A549 (cell line): ENCODE measurements around the gene ZBTB12. TPM values are rescaled to one million over a fixed set of nuclear protein-coding genes. Genes with fewer than 3 reads are reported as not detected.

Experiments
- ATAC-seq, 2 experiments: fragments of 200-7000 bp in 1 of 2; fragments of >200 bp in 1 of 2; cut with Nextera tagmentation in 1 of 2; cut with Tn5 transposase in 1 of 2; 3 replicates each; pipeline versions ENCODE4 v1.8.0 to v1.9.1; 2018 to 2020; ENCODE audit warnings: mild to moderate bottlenecking in 1 of 2, moderate library complexity in 1 of 2
- CTCF ChIA-PET: fragments of 300-600 bp; sonication (Branson Sonifier 250); formaldehyde crosslinking; extraction: SDS; loops from one replicate; lab custom pipeline; 2021; ENCODE audit warnings: antibody characterized with exemption, inconsistent platforms; lab: Yijun Ruan, JAX
- POLR2A ChIA-PET: fragments of 350-600 bp; formaldehyde crosslinking; extraction: SDS; loops from one replicate; lab custom pipeline; 2021; ENCODE audit warnings: antibody characterized with exemption, inconsistent platforms; lab: Yijun Ruan, JAX
- DNase-seq, 2 experiments: peaks; one replicate each; pipeline versions ENCODE4 v3.0.0 to v3.0.0-alpha.2; 2011 to 2016; ENCODE audit warnings: low read depth in 1 of 2, low spot score in 1 of 2
- FAIRE-seq: peaks from 2 replicates; lab custom pipeline; 2011; peaks lifted over from hg19 to GRCh38; lab: Jason Lieb, UNC
- H3K27ac ChIP-seq, 2 experiments: fragments of >200 bp; sonication (Bioruptor Twin); formaldehyde crosslinking; 3 replicates each; pipeline ENCODE4 v1.5.1; 2016 to 2017
- H3K4me1 ChIP-seq: fragments of >200 bp; sonication (Bioruptor Twin); formaldehyde crosslinking; 3 replicates; pipeline ENCODE4 v1.6.1; 2016
- H3K4me2 ChIP-seq: fragments of >200 bp; sonication (Bioruptor Twin); formaldehyde crosslinking; 3 replicates; pipeline ENCODE4 v1.6.1; 2016
- H3K4me3 ChIP-seq: fragments of >200 bp; sonication (Bioruptor Twin); formaldehyde crosslinking; 3 replicates; pipeline ENCODE4 v1.5.1; 2016
- H3K9me3 ChIP-seq: fragments of >200 bp; sonication (Bioruptor Twin); formaldehyde crosslinking; 3 replicates; pipeline ENCODE4 v1.6.1; 2016
- CHD2 ChIP-seq: fragments of 150-350 bp; IDR thresholded peaks from 2 replicates; pipeline ENCODE4 v1.6.1; 2014; ENCODE audit warnings: low read length; ENCODE audit not compliant: partially characterized antibody
- EP300 ChIP-seq, 2 experiments: fragments of >200 bp; sonication (Bioruptor Twin); formaldehyde crosslinking; IDR thresholded peaks; 2 replicates in 1 of 2; 3 replicates in 1 of 2; pipeline ENCODE4 v1.6.1; 2016 to 2017
- FOSB ChIP-seq: fragments of 250-450 bp; sonication (Bioruptor Pico); IDR thresholded peaks from 2 replicates; pipeline ENCODE4 v1.5.0; 2020; ENCODE audit warnings: mild to moderate bottlenecking, moderate library complexity
- HDAC2 ChIP-seq: fragments of 200-600 bp; sonication (generic); IDR thresholded peaks from 2 replicates; pipeline ENCODE4 v1.6.1; 2016
- HMGXB4 ChIP-seq: fragments of 250-450 bp; sonication (Bioruptor Pico); IDR thresholded peaks from 2 replicates; pipeline ENCODE4 v1.5.0; 2021; ENCODE audit warnings: mild to moderate bottlenecking, moderate library complexity, borderline replicate concordance
- HOXB13 ChIP-seq: fragments of 250-450 bp; sonication (Bioruptor Pico); IDR thresholded peaks from 2 replicates; pipeline ENCODE4 v1.5.0; 2020; ENCODE audit warnings: low read depth, mild to moderate bottlenecking, moderate library complexity
- JUN ChIP-seq, 2 experiments: fragments of >200 bp; sonication (Bioruptor Twin); formaldehyde crosslinking; IDR thresholded peaks; 2 replicates in 1 of 2; 3 replicates in 1 of 2; pipeline ENCODE4 v1.6.1; 2016 to 2017
- KDM5A ChIP-seq: fragments of 200-600 bp; sonication (generic); IDR thresholded peaks from 2 replicates; pipeline ENCODE4 v1.6.1; 2016; ENCODE audit warnings: antibody characterized with exemption, mild to moderate bottlenecking
- MAFK ChIP-seq: fragments of 450-650 bp; IDR thresholded peaks from 2 replicates; pipeline ENCODE4 v1.6.1; 2014; ENCODE audit not compliant: partially characterized antibody
- MYC ChIP-seq: IDR thresholded peaks from 2 replicates; pipeline ENCODE4 v1.6.1; 2012; ENCODE audit warnings: mild to moderate bottlenecking, inconsistent platforms, low read length, improper control_type of control experiment, borderline replicate concordance
- NFE2L2 ChIP-seq: fragments of 150-350 bp; conservative IDR thresholded peaks from 2 replicates; pipeline ENCODE4 v1.6.1; 2014; ENCODE audit warnings: low read length
- NR3C1 ChIP-seq: fragments of >200 bp; sonication (Bioruptor Twin); formaldehyde crosslinking; IDR thresholded peaks from 3 replicates; pipeline ENCODE4 v1.6.1; 2017
- PHF8 ChIP-seq: fragments of 200-600 bp; sonication (generic); IDR thresholded peaks from 2 replicates; pipeline ENCODE4 v1.6.1; 2016; ENCODE audit warnings: low read depth, mild to moderate bottlenecking, antibody characterized with exemption, moderate library complexity, borderline replicate concordance
- RAD21 ChIP-seq, 2 experiments: fragments of >200 bp in 1 of 2; sonication (Bioruptor Twin) in 1 of 2; formaldehyde crosslinking in 1 of 2; IDR thresholded peaks in 1 of 2; conservative IDR thresholded peaks in 1 of 2; 2 replicates in 1 of 2; 3 replicates in 1 of 2; pipeline ENCODE4 v1.6.1; 2012 to 2018; ENCODE audit warnings: inconsistent platforms in 1 of 2
- RCOR1 ChIP-seq: fragments of 150-350 bp; IDR thresholded peaks from 2 replicates; pipeline ENCODE4 v1.6.1; 2014; ENCODE audit warnings: antibody characterized with exemption, low read length, low read depth
- REST ChIP-seq: fragments of 200-600 bp; sonication (generic); IDR thresholded peaks from 2 replicates; pipeline ENCODE4 v1.6.1; 2016; ENCODE audit warnings: antibody characterized with exemption, mild to moderate bottlenecking, moderate library complexity
- RFX5 ChIP-seq: fragments of 450-650 bp; IDR thresholded peaks from 2 replicates; pipeline ENCODE4 v1.7.1; 2014; ENCODE audit warnings: antibody characterized with exemption, mild to moderate bottlenecking, moderate library complexity
- SMC3 ChIP-seq: fragments of >200 bp; sonication (Bioruptor Twin); formaldehyde crosslinking; IDR thresholded peaks from 3 replicates; pipeline ENCODE4 v1.6.1; 2018; ENCODE audit warnings: inconsistent platforms
- ZC3H11A ChIP-seq: fragments of 450-650 bp; IDR thresholded peaks from 2 replicates; pipeline ENCODE4 v1.6.1; 2014; ENCODE audit warnings: antibody characterized with exemption, mild to moderate bottlenecking
- WGBS: methylation state at CpG from one replicate; pipeline ENCODE4 v1.1.6; 2017; ENCODE audit errors: missing lambda C conversion rate; 5-methylcytosine and 5-hydroxymethylcytosine counted together
- polyA plus RNA-seq, 4 experiments: library from polyadenylated mRNA; depleted of rRNA in 3 of 4; stranded (reverse); fragments of >200 nt; fragmentation: RNase III in 1 of 4; extraction: RNeasy Plus Mini Kit Qiagen cat#74134 plus additional on column Dnase treatment in 1 of 4; gene quantifications; 2 replicates in 3 of 4; 3 replicates in 1 of 4; pipeline ENCODE4 v1.2.3, GENCODE V29; 2011 to 2017

ZBTB12 gene
- polyA plus RNA-seq, 2 of the 4 experiments (the other 2 are of a cell fraction), result 2.2 to 10.0 TPM

GRCh38 chr6:31875877-31876276, 26.0 kb downstream of the ZBTB12 start (continued):
- no peak for TF ChIP-seq REST
- TF ChIP-seq MYC, result no peak
- TF ChIP-seq HMGXB4 (CRISPR knock-in tag), result no peak
- no peak for TF ChIP-seq SMC3
- no peak for TF ChIP-seq RAD21 (conservative IDR thresholded peaks at IDR 0.05 in 1 of 2, IDR thresholded peaks at IDR 0.05 in 1 of 2)
- no peak for TF ChIP-seq PHF8

- FAIRE-seq, result no peak
- H3K4me2 ChIP-seq, result no peak overlapping the region
- no peaks in the 10 kb centered on the region for H3K9me3 ChIP-seq
- TF ChIP-seq HDAC2, result no peak
- TF ChIP-seq MAFK, result no peak
- no peak for TF ChIP-seq RFX5
- no peak for TF ChIP-seq NFE2L2
- TF ChIP-seq SMC3, result no peak
- no peak for TF ChIP-seq ZC3H11A
- no peak for TF ChIP-seq RCOR1
- TF ChIP-seq HOXB13 (CRISPR knock-in tag), result no peak
- TF ChIP-seq JUN (IDR thresholded peaks at IDR 0.05), result no peak
- TF ChIP-seq EP300 (IDR thresholded peaks at IDR 0.05), result no peak
- no peak for TF ChIP-seq PHF8
- no peak for TF ChIP-seq NR3C1
- no peak for TF ChIP-seq KDM5A
- no peak for TF ChIP-seq CHD2
- no peak for TF ChIP-seq FOSB (CRISPR knock-in tag)
- no peak overlapping the region for H3K4me3 ChIP-seq
- no peak overlapping the region for H3K27ac ChIP-seq
- POLR2A ChIA-PET, result no interaction called here
- DNase-seq, result no peak
- CTCF ChIA-PET, result interaction anchor here (0.8 to 1.8 kb wide), 4 partner anchors 9 to 77 kb away, joined by 3 to 5 read pairs (median 4); no protein-coding TSS in a partner anchor
- ATAC-seq, result no peak
- WGBS, result 66% methylated on average over 3 of the region's 5 CpGs
- no peaks in the 10 kb centered on the region for H3K4me1 ChIP-seq
These were observed 26.9 kb downstream of the ZBTB12 start for GRCh38 chr6:31874836-31875572.
